WI38 (cell line): ENCODE measurements around the gene IL10.

ENCODE experiments used
- H3K4me3 ChIP-seq: 2 replicates; pipeline ENCODE4 v1.5.1; 2011; ENCODE audit warnings: low read depth, mild to moderate bottlenecking, control low read depth, low read length
- TF ChIP-seq, protein P1 (sequence below): IDR thresholded peaks from 2 replicates; pipeline ENCODE4 v1.5.1; 2012; ENCODE audit warnings: low read depth, mild to moderate bottlenecking, control low read depth, low read length

The IL10 gene

DNA sequence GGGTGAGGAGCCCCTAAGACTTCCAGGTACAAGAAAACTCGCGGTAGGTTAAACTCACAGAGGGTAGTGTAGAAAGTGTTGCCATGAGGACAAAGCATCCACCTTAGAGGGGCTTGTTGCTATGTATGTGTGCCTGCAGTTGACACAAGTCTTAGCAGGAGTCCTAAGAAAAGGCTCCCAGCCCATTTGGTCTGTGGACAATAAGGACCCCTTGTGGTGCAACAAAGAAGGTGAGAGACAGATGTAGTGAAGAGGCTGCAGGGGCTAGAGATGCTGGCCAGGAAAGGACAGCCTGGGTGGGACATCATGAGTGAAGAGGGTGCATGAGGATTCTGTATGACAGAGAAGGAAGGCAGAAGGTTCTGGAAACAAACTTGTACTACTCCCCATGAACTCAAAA, 36.3 kb upstream of the IL10 start:
- H3K4me3 ChIP-seq = no peak overlapping the region
- TF ChIP-seq, protein P1, sequence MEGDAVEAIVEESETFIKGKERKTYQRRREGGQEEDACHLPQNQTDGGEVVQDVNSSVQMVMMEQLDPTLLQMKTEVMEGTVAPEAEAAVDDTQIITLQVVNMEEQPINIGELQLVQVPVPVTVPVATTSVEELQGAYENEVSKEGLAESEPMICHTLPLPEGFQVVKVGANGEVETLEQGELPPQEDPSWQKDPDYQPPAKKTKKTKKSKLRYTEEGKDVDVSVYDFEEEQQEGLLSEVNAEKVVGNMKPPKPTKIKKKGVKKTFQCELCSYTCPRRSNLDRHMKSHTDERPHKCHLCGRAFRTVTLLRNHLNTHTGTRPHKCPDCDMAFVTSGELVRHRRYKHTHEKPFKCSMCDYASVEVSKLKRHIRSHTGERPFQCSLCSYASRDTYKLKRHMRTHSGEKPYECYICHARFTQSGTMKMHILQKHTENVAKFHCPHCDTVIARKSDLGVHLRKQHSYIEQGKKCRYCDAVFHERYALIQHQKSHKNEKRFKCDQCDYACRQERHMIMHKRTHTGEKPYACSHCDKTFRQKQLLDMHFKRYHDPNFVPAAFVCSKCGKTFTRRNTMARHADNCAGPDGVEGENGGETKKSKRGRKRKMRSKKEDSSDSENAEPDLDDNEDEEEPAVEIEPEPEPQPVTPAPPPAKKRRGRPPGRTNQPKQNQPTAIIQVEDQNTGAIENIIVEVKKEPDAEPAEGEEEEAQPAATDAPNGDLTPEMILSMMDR = peak; percentile 61

GRCh38 chr1:206805357-206805756, 33.1 kb upstream of the IL10 start:
- TF ChIP-seq, protein P1 = no peak
- H3K4me3 ChIP-seq = no peak overlapping the region

GRCh38 chr1:206804156-206804737, 32.0 kb upstream of the IL10 start:
- H3K4me3 ChIP-seq = no peak overlapping the region
- TF ChIP-seq, protein P1 = no peak

GRCh38 chr1:206803221-206803730, 31.0 kb upstream of the IL10 start:
- H3K4me3 ChIP-seq = no peak overlapping the region
- TF ChIP-seq, protein P1 = no peak

DNA sequence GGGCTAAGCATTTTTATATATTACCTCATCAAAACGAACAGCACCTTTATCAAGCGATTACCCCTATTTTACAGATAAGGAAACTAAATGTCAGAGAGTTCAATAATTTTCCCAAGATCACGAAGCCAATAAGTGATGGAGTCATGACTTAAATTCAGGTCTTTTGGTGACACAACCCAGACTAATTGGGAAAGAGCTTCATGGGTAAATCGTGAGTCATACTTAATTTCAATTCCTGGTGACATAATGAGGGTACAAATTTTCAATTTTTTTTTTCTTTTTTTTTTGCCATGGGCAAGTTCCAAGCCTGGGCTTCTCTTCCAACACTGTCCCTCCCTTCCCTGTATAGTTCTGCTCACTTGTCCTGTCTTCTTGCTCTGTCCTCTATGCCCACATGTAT, 30.1 kb upstream of the IL10 start:
- H3K4me3 ChIP-seq = no peak overlapping the region
- TF ChIP-seq, protein P1 = no peak

DNA sequence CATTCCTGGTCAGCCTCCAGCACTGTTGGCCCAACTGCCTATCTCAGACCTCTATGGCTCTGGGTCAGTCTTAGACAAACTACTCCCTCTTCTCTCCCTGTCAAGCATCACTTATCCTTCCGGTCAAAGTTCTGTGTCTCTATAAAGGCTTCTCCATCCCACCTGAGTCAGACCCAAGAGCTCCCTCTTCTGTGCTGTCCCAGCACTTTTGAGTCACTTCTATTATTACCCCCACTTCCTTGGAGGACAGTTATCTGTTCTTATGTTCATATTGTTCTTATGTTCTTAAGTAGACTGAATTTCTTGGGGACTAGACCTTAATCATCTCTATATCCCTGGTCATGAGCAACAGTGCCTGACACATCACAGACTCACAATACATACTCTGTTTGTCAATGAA, 29.2 kb upstream of the IL10 start:
- H3K4me3 ChIP-seq = no peak overlapping the region
- TF ChIP-seq, protein P1 = no peak

DNA sequence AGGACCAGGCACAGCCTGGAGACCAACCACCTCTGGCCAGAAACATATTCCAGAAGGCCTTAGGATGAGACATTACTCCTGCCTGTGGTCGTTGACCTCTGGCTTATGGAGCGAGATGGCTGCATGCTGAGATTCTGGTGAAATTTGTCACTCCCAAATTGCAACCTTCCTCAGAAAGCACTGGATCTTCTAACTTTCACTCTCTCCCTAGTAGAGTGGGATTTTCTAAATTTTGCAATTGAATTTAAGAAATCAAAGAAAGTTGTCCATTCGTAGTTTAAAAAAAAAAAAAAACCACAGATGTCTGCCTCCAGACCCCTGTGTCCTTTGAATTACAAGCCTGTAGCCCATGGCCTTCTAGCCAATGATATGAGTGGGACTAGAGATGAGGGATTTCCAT, 28.6 kb upstream of the IL10 start:
- no peak overlapping the region for H3K4me3 ChIP-seq
- TF ChIP-seq, protein P1 = no peak
